Neural cell (in vitro differentiated cells): ENCODE data around the gene PKP3. TPM values are rescaled to one million over a fixed set of nuclear protein-coding genes. Genes with fewer than 3 reads are reported as not detected.

ENCODE experiments used
- H2AFZ ChIP-seq: fragments of 200-600, 300-800 bp; sonication (generic), shearing (Covaris generic); 2 replicates; pipeline ENCODE4 v1.6.0; 2014; ENCODE audit warnings: low read depth, mild to moderate bottlenecking, antibody characterized with exemption, low read length, moderate library complexity
- H3F3A ChIP-seq: fragments of 200-600 bp; shearing (Covaris generic); 2 replicates; pipeline ENCODE4 v1.6.1; 2016; ENCODE audit warnings: mild to moderate bottlenecking, moderate library complexity, mixed read lengths, antibody characterized with exemption, low read length; ENCODE audit not compliant: insufficient read depth, poor library complexity, severe bottlenecking
- H3K27ac ChIP-seq: fragments of 200-600, 300-800 bp; sonication (generic), shearing (Covaris generic); 2 replicates; pipeline ENCODE4 v1.5.1; 2014; ENCODE audit warnings: mild to moderate bottlenecking, low read length, moderate library complexity
- H3K27me3 ChIP-seq: fragments of 300-800, 200-600 bp; sonication (generic), shearing (Covaris generic); 2 replicates; pipeline ENCODE4 v1.6.0; 2014; ENCODE audit warnings: mild to moderate bottlenecking, low read depth, low read length, moderate library complexity; ENCODE audit not compliant: insufficient read depth
- H3K36me3 ChIP-seq: fragments of 300-800, 200-600 bp; sonication (generic), shearing (Covaris generic); 2 replicates; pipeline ENCODE4 v1.5.1; 2014; ENCODE audit warnings: mild to moderate bottlenecking, antibody characterized with exemption, low read length, moderate library complexity; ENCODE audit not compliant: insufficient read depth
- H3K4me2 ChIP-seq: fragments of 300-800, 200-600 bp; sonication (generic), shearing (Covaris generic); 2 replicates; pipeline ENCODE4 v1.6.0; 2014; ENCODE audit warnings: mild to moderate bottlenecking, low read length
- H3K4me3 ChIP-seq: fragments of 300-800, 200-600 bp; sonication (generic), shearing (Covaris generic); 2 replicates; pipeline ENCODE4 v1.5.1; 2014; ENCODE audit warnings: mild to moderate bottlenecking, low read length, moderate library complexity
- H3K79me2 ChIP-seq: fragments of 200-600 bp; shearing (Covaris generic); replicated peaks from 2 replicates; pipeline ENCODE4 v1.6.0; 2014; ENCODE audit warnings: mild to moderate bottlenecking, low read length, moderate library complexity; ENCODE audit not compliant: insufficient read depth
- H3K9ac ChIP-seq: fragments of 300-800, 200-600 bp; sonication (generic), shearing (Covaris generic); 2 replicates; pipeline ENCODE4 v1.6.1; 2016; ENCODE audit warnings: mild to moderate bottlenecking, low read length, mixed read lengths
- H3K9me2 ChIP-seq: fragments of 200-600 bp; shearing (Covaris generic); 2 replicates; pipeline ENCODE4 v1.6.1; 2016; ENCODE audit warnings: mild to moderate bottlenecking, low read length, mixed read lengths; ENCODE audit not compliant: insufficient read depth
- H3K9me3 ChIP-seq: fragments of 200-600, 300-800 bp; sonication (generic), shearing (Covaris generic); 2 replicates; pipeline ENCODE4 v1.6.1; 2016; ENCODE audit warnings: mild to moderate bottlenecking, mixed run types, low read length, moderate library complexity, mixed read lengths
- H4K20me1 ChIP-seq: fragments of 200-600 bp; shearing (Covaris generic); 2 replicates; pipeline ENCODE4 v1.6.1; 2016; ENCODE audit warnings: mild to moderate bottlenecking, mixed run types; ENCODE audit not compliant: insufficient read depth
- CTCF ChIP-seq: fragments of 450-650 bp; IDR thresholded peaks from 2 replicates; pipeline ENCODE4 v1.5.1; 2014; ENCODE audit warnings: antibody characterized with exemption, mild to moderate bottlenecking, moderate library complexity; ENCODE audit not compliant: poor library complexity, severe bottlenecking
- EP300 ChIP-seq: fragments of 450-650 bp; conservative IDR thresholded peaks from 2 replicates; pipeline ENCODE4 v1.6.1; 2014; ENCODE audit warnings: antibody characterized with exemption, mild to moderate bottlenecking, moderate library complexity; ENCODE audit not compliant: poor library complexity, severe bottlenecking
- EZH2 ChIP-seq: fragments of 200-600, 300-800 bp; shearing (Covaris generic), sonication (generic); IDR thresholded peaks from 2 replicates; pipeline ENCODE4 v1.6.1; 2014; ENCODE audit warnings: antibody characterized with exemption, low read length, borderline replicate concordance, mild to moderate bottlenecking; ENCODE audit not compliant: insufficient read depth, poor library complexity, severe bottlenecking
- MXI1 ChIP-seq: fragments of 450-650 bp; conservative IDR thresholded peaks from 2 replicates; pipeline ENCODE4 v1.6.1; 2014; ENCODE audit warnings: antibody characterized with exemption, mild to moderate bottlenecking; ENCODE audit not compliant: poor library complexity, severe bottlenecking
- POLR2AphosphoS5 ChIP-seq: IDR thresholded peaks from 2 replicates; pipeline ENCODE4 v1.6.1; 2012
- RAD21 ChIP-seq: fragments of 450-650 bp; conservative IDR thresholded peaks from 2 replicates; pipeline ENCODE4 v1.6.1; 2014; ENCODE audit warnings: antibody characterized with exemption, mild to moderate bottlenecking, moderate library complexity
- REST ChIP-seq: IDR thresholded peaks from 2 replicates; pipeline ENCODE4 v1.6.1; 2012; ENCODE audit warnings: borderline replicate concordance
- SMC3 ChIP-seq: fragments of 450-650 bp; conservative IDR thresholded peaks from 2 replicates; pipeline ENCODE4 v1.6.1; 2014; ENCODE audit warnings: antibody characterized with exemption, mild to moderate bottlenecking, moderate library complexity; ENCODE audit not compliant: poor library complexity
- TAF1 ChIP-seq: IDR thresholded peaks from 2 replicates; pipeline ENCODE4 v1.6.1; 2012; ENCODE audit warnings: low read depth
- polyA plus RNA-seq: library from polyadenylated mRNA; depleted of rRNA; stranded (reverse); fragments of >200 nt; gene quantifications from 2 replicates; pipeline ENCODE4 v1.2.3, GENCODE V29; 2014

PKP3 gene
- polyA plus RNA-seq, 1 donor from 2014 or later: not detected

GRCh38 chr11:396511-396947 lies 2.5 kb downstream of the PKP3 start:
- H2AFZ ChIP-seq: no peak overlapping the region
- no peaks in the 10 kb centered on the region for H3K9me3 ChIP-seq
- no peak overlapping the region for H3K27ac ChIP-seq
- no peaks in the 10 kb centered on the region for H3K9me2 ChIP-seq
- no peaks in the 10 kb centered on the region for H3K36me3 ChIP-seq
- H3F3A ChIP-seq: no peaks in the 10 kb centered on the region
- H3K79me2 ChIP-seq: no peaks in the 10 kb centered on the region
- no peaks in the 10 kb centered on the region for H3K27me3 ChIP-seq
- no peak overlapping the region for H3K4me3 ChIP-seq
- TF ChIP-seq TAF1 (no peak), REST (no peak), CTCF (no peak), SMC3 (no peak), POLR2AphosphoS5 (no peak), EZH2 (no peak), RAD21 (no peak), EP300 (no peak), MXI1 (no peak)
- H4K20me1 ChIP-seq: no peaks in the 10 kb centered on the region
- no peak overlapping the region for H3K4me2 ChIP-seq
- H3K9ac ChIP-seq: no peak overlapping the region

- H3K9ac ChIP-seq: no peak overlapping the region
- H3K9me2 ChIP-seq: no peaks in the 10 kb centered on the region
- H3K9me3 ChIP-seq: no peaks in the 10 kb centered on the region
- H3K79me2 ChIP-seq: no peaks in the 10 kb centered on the region
- no peak overlapping the region for H2AFZ ChIP-seq
- no peak overlapping the region for H3K27ac ChIP-seq
- no peaks in the 10 kb centered on the region for H3F3A ChIP-seq
- H3K27me3 ChIP-seq: no peaks in the 10 kb centered on the region
- TF ChIP-seq MXI1 (no peak), EZH2 (no peak), RAD21 (no peak), POLR2AphosphoS5 (no peak), REST (no peak), TAF1 (no peak), SMC3 (no peak), EP300 (no peak), CTCF (no peak)
- H4K20me1 ChIP-seq: no peaks in the 10 kb centered on the region
- H3K4me3 ChIP-seq: no peak overlapping the region
- no peak overlapping the region for H3K4me2 ChIP-seq
- no peaks in the 10 kb centered on the region for H3K36me3 ChIP-seq
Measured at GRCh38 chr11:396948-397548, 3.0 kb downstream of the PKP3 start.
